Activated CD8-positive, alpha-beta memory T cell treated with anti-CD3 and anti-CD28 coated beads, Interleukin-2, amount 50 U/mL, for 24 hours (primary cell): ENCODE data around the gene TCEANC.
A peak's percentile ranks its signal among the peaks of the same experiment; 100 is the strongest.
"Not testable (repeated sequence)": the region's sequence is repeated elsewhere in the genome, so short reads cannot be mapped to it uniquely, and the experiment has no call there.

Experiments
- DNase-seq: peaks from one replicate; pipeline ENCODE4 v3.0.0-alpha.2; 2020; ENCODE audit errors: extremely low read depth

Gene TCEANC

DNA sequence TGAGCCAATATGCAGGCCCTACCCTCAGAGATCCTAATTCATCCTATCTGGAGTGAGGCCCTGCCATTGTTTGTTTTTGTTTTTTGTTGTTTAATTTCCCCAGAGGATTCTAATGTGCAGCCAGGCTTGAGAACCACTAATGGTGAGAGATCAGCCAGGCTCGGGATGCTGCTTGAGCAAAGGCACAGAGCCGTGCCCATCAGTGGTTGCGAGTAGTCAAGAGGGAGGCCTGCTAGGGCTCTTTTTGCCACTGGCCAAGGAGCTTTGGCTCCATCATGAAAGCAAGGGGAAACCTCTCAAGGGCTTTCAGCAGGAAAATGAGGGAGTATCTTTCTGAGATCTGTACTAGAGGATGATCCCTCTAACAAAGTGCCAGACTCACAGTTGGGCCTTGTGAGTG is 2.7 kb downstream of the TCEANC start:
- DNase-seq: no peak

GRCh38 chrX:13658602-13659001 is 5.7 kb downstream of the TCEANC start:
- DNase-seq: no peak

GRCh38 chrX:13659063-13659462 is 6.1 kb downstream of the TCEANC start:
- no peak for DNase-seq

GRCh38 chrX:13661735-13662288 is 8.9 kb downstream of the TCEANC start:
- DNase-seq: no peak

GRCh38 chrX:13662355-13662791 is 9.4 kb downstream of the TCEANC start:
- no peak for DNase-seq

DNA sequence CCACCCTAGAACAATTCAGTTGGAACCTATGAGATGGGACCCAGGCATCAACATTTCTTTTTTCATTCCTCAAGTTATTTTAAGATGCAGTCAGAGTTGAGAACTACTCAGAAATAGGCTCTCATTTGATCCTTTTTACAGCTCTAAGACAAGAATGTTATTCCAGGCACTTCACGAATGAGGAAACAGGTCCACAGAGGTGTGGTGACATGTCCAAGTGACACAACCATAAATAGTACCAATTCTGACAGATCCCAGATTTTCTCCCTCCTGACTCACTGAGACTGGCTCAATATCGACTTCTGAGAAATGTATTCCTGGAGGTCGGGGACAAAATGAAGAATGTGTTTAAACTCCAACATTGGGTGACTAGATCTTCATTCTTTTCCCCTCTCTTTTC is 11.1 kb downstream of the TCEANC start:
- DNase-seq: no peak

- no peak for DNase-seq
These were observed 13.9 kb downstream of the TCEANC start for GRCh38 chrX:13666836-13667235.

DNA sequence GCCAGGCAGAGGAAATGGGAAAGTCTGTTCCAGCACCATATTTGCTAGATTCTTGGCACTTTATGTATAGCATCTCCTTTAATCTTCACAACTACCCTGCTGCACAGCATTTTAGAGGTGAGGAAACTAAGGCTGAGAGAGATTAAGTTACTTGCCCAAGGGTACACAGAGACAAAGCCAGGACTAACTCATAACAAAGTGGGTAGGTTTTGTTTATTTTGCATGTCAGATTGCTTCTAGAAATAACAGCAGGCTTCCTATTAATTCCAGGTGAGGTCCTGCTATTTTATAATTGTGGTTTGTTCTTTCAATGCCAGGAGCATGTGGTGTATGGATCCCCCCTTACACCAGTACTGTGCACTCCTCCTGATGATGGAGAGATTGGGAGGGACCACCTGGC is 15.0 kb downstream of the TCEANC start:
- no peak for DNase-seq

DNA sequence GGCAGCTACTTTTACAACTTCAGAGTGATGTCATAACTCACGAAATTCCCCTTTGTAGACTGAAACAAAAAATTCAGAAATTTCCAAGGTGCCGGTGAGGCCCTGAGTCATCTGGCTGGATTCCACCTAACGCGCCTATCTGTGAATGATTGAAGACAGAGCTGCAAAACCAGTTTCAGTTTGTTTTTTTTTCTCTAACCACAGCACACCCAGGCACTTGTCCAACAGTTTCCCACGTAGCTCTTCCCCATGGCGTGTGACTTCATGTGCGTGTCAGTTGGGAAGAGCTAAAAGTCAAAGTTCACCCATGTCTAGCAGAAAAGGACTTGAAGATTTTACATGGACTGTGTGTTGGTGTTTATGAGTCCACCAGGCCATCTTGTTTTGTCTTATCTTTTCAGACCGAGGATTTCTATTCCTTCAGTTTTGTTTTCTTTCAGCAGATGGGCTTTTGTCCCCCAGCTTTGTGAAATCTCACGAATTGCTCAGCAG is 16.4 kb downstream of the TCEANC start:
- DNase-seq: no peak

DNA sequence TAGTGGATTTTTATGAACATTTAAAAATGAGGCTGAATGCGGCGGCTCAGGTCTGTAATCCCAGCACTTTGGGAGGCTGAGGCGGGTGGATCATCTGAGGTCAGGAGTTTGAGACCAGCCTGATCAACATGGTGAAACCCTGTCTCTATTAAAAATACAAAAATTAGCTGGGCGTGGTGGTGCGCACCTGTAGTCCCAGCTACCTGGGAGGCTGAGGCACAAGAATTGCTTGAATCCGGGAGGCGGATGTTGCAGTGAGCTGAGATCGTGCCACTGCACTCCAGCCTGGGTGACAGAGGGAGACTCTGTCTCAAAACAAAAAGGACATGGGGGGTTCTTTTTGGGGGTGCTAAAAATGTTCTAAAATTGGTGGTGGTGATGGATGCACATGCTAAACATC is 16.8 kb downstream of the TCEANC start:
- DNase-seq: not testable (repeated sequence)

DNA sequence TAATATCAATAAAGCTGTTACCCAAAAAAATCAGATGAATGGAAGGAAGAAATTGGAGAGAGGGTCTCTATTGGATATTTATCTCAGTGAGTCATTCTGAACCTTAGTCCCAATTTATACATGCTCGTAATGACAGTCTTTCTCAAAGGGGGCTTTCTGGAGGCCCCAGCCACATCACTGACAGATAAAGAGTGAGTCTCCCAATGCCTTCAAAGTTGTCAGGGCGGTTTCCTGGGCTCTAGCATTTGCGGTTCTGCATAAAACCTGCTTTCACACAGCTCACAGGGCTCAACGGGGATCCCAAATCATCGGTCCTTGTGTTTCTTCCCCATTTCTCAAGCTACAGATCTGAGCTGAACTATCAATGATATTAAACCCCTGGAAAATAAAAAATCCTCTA is 17.3 kb downstream of the TCEANC start:
- DNase-seq: no peak

DNA sequence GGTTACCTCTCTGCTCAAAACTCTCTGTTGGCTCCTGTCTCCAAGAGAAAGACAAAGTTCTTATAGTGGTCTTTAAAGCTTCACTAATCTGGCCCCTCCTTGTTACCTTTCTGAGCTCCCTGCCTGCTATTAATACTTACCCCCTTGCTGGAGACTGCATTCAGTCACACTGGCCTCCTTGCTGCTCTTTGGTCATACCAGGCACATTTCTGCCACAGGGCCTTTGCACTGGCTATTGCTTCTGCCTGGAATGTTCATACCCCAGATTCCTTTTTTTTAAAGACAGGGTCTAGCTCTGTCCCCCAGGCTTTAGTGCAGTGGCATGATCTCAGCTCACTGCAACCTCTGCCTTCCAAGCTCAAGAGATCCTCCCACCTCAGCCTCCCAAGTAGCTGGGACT is 20.1 kb downstream of the TCEANC start:
- no peak for DNase-seq

DNA sequence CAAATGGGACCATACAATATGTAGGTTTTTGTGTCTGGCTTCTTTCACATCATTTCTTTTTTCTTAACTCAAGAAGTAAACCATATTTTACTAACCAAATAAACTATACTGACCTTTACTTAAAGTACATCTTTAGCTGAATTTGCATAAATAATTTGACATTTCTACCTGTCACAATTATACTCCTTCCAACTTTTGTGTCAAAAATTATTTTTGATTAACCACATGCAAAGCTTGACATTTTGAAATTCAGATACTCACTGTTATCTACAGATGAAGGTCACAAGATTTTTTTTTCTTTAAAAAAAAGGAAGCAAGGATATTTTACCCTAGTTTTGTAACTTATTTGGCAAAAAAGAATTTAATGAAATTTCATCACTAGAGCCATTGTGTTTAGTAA is 23.9 kb downstream of the TCEANC start:
- DNase-seq: no peak

- not testable (repeated sequence) for DNase-seq
These were observed 26.8 kb downstream of the TCEANC start for GRCh38 chrX:13679700-13680099.

DNA sequence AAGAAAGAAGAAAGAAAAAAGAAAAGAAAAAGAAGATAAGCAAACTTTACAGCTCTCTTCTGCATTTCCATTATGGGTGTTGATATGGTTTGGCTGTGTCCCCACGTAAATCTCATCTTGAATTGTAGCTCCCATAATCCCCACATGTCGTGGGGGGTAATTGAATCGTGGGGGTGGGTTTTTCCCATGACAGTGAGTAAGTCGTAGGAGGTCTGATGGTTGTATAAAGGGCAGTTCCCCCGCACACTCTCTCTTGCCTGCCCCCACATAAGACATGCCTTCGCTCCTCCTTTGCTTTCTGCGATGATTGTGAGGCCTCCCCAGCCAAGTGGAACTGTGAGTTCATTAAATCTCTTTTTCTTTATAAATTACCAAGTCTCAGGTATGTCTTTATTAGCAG is 28.7 kb downstream of the TCEANC start:
- no peak for DNase-seq

GRCh38 chrX:13684361-13684760 is 31.4 kb downstream of the TCEANC start:
- no peak for DNase-seq

DNA sequence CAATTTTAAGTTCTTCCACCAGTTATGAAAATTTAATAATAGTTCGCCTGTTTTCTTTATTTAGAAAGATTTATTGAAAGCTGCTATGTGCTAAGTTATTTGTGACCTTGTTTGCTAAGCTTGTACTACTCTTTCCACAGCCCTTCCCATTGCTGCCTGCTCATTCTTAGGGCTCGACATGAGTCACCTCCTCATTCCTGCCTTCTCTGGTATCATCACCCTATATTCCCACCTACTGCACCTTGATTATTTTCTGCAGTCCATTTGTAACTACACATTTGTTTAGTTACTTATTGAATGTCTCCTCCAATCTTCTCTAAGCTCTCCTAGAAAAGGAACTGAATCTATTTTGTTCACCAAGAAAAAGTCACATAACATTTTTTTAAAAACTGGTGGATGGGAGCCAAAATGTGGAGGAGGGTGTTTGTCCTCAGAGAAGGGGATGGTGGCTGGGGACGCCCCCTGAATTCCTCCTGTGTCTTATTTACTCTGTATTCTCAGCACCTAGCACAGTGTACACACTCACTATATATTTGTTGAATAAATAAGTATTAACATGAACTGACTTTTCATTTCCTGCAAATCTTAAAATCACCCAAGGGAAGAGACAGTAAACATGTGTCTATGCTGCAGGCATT is 32.3 kb downstream of the TCEANC start:
- DNase-seq: no peak

DNA sequence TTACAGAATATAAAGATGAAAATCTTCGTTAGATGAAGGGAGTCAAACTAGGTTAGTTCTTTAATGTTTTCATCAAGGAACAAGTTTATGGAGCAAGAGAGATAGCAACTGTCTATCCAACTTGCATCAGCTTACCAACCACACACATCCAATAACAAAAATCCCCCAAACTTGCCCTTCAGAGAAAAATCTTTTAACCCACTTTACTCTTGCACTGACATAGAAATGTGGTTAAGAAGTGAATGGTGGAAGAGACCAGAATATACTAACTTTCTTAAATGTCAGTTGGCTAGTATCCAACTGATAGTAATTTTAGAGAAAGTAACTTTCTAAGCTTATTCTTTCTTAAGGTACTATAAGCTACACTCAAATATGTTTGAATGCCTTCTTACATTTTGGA is 34.3 kb downstream of the TCEANC start:
- no peak for DNase-seq

DNA sequence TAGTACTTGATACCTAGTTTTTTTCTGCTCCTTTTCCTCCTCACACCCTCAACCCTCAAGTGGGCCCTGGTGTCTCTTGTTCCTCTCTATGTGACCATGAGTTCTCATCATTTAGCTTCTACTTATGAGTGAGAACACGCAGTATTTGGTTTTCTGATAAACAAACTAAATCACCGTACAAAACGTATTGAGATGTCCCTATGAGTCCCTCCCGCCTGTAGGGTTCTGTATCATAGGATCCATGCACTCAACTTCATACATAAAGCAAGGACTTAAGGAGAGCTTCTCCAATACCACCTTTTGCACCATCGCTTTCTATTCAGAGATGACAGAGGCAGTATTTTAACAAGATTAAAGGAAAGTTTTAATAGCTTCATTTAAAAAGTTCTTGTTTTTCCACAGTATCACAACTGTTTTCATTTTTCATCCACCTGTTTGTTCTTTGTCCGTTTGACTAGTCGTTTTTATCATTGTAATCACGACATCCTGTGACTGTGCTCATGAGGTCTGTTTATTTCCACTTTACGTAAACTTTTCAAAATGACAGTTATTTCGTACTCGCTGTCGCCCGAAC is 35.5 kb downstream of the TCEANC start:
- no peak for DNase-seq

DNA sequence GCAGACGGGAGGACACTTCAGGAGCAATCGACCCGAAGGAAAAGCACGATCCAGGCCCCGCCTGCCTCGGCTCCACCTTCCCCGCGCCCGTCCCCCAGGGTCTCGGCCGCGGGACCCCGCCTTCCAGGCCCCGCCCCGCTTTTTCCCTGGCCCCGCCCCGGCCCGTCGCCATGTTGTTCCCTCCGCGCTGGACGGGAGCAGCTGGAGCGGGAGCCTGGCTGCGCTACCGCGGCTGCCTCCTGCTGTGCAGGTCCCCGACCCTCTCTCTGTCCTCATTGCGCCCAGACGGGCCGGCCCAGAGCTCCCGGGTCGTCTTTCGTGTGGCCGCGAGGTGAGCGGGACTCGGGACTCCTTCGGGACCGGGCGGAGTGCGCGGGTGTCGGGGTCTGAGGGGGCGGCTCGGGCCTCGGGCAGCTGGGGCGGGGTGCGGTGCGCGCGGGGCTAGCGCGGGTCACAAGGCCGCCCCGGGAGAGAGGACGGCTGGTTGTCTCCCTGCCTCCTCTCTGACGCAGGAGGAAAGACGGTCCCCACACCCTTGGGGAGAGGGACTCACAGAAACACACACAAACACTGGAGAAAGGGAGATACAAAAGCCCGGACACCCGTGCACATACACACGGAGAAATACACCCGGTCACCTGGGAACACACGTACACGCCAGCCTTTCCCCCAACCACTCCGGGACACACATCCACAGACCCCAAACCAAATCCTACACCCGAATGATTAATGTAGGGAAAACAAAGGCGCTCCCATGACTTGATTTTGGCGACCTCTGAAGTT is 36.2 kb downstream of the TCEANC start, which contains the start of gene RAB9A:
RAB9A (plus strand) TSS at position 171 of the 783 bp plus-strand sequence. CDS start 19,619 bp downstream, outside the sequence.
- DNase-seq: peak; percentile 35

GRCh38 chrX:13689741-13690211 is 36.8 kb downstream of the TCEANC start:
- no peak for DNase-seq

DNA sequence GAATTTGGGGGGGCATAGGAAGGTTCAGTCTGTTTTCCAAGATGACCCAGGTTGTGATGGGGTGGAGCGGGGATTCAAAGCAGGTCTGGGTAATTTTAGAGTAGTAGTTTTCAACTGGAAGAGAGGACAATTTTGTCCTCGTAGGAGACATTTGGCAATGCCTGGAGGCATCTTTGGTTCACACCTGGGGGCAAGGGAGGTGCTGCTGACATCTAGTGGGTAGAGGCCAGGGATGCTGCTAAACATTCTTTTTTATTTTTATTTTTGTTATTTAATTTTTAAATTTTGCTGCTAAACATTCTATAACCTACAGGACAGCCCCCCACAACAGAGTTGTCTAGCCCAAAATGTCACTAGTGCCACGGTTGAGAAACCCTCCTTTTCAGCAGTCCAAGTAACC is 37.9 kb downstream of the TCEANC start:
- DNase-seq: no peak
